Measurements from ENCODE around the gene LST1.

LST1 gene

DNA sequence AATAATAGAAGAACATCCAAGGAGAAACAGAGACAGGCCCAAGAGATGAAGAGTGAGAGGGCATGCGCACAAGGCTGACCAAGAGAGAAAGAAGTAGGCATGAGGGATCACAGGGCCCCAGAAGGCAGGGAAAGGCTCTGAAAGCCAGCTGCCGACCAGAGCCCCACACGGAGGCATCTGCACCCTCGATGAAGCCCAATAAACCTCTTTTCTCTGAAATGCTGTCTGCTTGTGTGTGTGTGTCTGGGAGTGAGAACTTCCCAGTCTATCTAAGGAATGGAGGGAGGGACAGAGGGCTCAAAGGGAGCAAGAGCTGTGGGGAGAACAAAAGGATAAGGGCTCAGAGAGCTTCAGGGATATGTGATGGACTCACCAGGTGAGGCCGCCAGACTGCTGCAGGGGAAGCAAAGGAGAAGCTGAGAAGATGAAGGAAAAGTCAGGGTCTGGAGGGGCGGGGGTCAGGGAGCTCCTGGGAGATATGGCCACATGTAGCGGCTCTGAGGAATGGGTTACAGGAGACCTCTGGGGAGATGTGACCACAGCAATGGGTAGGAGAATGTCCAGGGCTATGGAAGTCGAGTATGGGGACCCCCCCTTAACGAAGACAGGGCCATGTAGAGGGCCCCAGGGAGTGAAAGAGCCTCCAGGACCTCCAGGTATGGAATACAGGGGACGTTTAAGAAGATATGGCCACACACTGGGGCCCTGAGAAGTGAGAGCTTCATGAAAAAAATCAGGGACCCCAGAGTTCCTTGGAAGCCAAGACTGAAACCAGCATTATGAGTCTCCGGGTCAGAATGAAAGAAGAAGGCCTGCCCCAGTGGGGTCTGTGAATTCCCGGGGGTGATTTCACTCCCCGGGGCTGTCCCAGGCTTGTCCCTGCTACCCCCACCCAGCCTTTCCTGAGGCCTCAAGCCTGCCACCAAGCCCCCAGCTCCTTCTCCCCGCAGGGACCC is 11.7 kb upstream of the LST1 start:
- DNase-seq (ENCODE audit: extremely low read depth, low read depth), result no peak
- TF ChIP-seq, protein P1, sequence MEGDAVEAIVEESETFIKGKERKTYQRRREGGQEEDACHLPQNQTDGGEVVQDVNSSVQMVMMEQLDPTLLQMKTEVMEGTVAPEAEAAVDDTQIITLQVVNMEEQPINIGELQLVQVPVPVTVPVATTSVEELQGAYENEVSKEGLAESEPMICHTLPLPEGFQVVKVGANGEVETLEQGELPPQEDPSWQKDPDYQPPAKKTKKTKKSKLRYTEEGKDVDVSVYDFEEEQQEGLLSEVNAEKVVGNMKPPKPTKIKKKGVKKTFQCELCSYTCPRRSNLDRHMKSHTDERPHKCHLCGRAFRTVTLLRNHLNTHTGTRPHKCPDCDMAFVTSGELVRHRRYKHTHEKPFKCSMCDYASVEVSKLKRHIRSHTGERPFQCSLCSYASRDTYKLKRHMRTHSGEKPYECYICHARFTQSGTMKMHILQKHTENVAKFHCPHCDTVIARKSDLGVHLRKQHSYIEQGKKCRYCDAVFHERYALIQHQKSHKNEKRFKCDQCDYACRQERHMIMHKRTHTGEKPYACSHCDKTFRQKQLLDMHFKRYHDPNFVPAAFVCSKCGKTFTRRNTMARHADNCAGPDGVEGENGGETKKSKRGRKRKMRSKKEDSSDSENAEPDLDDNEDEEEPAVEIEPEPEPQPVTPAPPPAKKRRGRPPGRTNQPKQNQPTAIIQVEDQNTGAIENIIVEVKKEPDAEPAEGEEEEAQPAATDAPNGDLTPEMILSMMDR (IDR thresholded peaks at IDR 0.05; ENCODE audit: low read depth, low read length), result no peak

DNA sequence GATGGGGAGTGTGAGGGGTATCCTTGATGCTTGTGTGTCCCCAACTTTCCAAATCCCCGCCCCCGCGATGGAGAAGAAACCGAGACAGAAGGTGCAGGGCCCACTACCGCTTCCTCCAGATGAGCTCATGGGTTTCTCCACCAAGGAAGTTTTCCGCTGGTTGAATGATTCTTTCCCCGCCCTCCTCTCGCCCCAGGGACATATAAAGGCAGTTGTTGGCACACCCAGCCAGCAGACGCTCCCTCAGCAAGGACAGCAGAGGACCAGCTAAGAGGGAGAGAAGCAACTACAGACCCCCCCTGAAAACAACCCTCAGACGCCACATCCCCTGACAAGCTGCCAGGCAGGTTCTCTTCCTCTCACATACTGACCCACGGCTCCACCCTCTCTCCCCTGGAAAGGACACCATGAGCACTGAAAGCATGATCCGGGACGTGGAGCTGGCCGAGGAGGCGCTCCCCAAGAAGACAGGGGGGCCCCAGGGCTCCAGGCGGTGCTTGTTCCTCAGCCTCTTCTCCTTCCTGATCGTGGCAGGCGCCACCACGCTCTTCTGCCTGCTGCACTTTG is 10.7 kb upstream of the LST1 start, which contains the start of gene TNF:
TSS of gene TNF (plus strand) at position 231 of the 567 bp plus-strand sequence. CDS start at position 408, 177 bp downstream.
- no peak for DNase-seq (ENCODE audit: extremely low read depth, low read depth)
- TF ChIP-seq, protein P1 (IDR thresholded peaks at IDR 0.05; ENCODE audit: low read depth, low read length), result no peak

DNA sequence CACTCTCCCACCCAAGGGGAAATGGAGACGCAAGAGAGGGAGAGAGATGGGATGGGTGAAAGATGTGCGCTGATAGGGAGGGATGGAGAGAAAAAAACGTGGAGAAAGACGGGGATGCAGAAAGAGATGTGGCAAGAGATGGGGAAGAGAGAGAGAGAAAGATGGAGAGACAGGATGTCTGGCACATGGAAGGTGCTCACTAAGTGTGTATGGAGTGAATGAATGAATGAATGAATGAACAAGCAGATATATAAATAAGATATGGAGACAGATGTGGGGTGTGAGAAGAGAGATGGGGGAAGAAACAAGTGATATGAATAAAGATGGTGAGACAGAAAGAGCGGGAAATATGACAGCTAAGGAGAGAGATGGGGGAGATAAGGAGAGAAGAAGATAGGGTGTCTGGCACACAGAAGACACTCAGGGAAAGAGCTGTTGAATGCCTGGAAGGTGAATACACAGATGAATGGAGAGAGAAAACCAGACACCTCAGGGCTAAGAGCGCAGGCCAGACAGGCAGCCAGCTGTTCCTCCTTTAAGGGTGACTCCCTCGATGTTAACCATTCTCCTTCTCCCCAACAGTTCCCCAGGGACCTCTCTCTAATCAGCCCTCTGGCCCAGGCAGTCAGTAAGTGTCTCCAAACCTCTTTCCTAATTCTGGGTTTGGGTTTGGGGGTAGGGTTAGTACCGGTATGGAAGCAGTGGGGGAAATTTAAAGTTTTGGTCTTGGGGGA is 10.0 kb upstream of the LST1 start:
- no peak for DNase-seq (ENCODE audit: extremely low read depth, low read depth)
- TF ChIP-seq, protein P1 (IDR thresholded peaks at IDR 0.05; ENCODE audit: low read depth, low read length), result no peak

DNA sequence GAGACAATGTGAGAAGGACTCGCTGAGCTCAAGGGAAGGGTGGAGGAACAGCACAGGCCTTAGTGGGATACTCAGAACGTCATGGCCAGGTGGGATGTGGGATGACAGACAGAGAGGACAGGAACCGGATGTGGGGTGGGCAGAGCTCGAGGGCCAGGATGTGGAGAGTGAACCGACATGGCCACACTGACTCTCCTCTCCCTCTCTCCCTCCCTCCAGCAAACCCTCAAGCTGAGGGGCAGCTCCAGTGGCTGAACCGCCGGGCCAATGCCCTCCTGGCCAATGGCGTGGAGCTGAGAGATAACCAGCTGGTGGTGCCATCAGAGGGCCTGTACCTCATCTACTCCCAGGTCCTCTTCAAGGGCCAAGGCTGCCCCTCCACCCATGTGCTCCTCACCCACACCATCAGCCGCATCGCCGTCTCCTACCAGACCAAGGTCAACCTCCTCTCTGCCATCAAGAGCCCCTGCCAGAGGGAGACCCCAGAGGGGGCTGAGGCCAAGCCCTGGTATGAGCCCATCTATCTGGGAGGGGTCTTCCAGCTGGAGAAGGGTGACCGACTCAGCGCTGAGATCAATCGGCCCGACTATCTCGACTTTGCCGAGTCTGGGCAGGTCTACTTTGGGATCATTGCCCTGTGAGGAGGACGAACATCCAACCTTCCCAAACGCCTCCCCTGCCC is 9.0 kb upstream of the LST1 start:
- TF ChIP-seq, protein P1 (IDR thresholded peaks at IDR 0.05; ENCODE audit: low read depth, low read length), result no peak
- no peak for DNase-seq (ENCODE audit: extremely low read depth, low read depth)

DNA sequence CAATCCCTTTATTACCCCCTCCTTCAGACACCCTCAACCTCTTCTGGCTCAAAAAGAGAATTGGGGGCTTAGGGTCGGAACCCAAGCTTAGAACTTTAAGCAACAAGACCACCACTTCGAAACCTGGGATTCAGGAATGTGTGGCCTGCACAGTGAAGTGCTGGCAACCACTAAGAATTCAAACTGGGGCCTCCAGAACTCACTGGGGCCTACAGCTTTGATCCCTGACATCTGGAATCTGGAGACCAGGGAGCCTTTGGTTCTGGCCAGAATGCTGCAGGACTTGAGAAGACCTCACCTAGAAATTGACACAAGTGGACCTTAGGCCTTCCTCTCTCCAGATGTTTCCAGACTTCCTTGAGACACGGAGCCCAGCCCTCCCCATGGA is 8.5 kb upstream of the LST1 start:
- DNase-seq (ENCODE audit: extremely low read depth, low read depth), result no peak
- TF ChIP-seq, protein P1 (IDR thresholded peaks at IDR 0.05; ENCODE audit: low read depth, low read length), result no peak

DNA sequence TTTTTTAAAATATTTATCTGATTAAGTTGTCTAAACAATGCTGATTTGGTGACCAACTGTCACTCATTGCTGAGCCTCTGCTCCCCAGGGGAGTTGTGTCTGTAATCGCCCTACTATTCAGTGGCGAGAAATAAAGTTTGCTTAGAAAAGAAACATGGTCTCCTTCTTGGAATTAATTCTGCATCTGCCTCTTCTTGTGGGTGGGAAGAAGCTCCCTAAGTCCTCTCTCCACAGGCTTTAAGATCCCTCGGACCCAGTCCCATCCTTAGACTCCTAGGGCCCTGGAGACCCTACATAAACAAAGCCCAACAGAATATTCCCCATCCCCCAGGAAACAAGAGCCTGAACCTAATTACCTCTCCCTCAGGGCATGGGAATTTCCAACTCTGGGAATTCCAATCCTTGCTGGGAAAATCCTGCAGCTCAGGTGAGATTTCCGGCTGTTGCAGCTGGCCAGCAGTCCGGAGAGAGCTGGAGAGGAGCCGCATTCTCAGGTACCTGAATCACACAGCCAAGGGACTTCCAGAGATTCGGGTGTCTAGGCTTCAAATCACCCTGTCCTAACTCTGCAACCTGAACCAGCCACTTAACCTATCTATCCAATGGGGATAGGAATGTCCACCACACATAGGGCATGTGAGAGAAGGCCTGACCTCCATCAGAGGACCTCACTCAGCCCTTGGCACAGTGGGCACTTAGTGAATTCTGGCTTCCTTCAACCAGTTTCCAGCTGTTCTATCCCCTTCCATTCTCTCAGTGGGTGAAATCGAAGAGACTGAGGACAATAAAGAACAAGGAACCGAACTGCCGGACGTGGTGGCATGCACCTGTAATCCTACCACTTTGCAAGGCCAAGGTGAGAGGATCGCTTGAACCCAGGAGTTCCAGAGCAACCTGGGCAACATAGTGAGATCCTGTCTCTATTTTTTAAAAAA is 7.6 kb upstream of the LST1 start:
- TF ChIP-seq, protein P1 (IDR thresholded peaks at IDR 0.05; ENCODE audit: low read depth, low read length), result no peak

More for the DNA sequence above, 7.6 kb upstream of the LST1 start:
- DNase-seq (ENCODE audit: extremely low read depth, low read depth), result no peak

Data from AG09319 (cell line).